ENCODE measurements around the gene COL6A3. TPM values are rescaled to one million over a fixed set of nuclear protein-coding genes. Genes with fewer than 3 reads are reported as not detected.

COL6A3 gene
- total RNA-seq, 1 experiment from 2014 or later = 1.2 TPM

- TF ChIP-seq EZH2phosphoT487 (IDR thresholded peaks at IDR 0.05; ENCODE audit: borderline replicate concordance) (no peak), REST (IDR thresholded peaks at IDR 0.05; ENCODE audit: low read depth) (no peak), MAX (IDR thresholded peaks at IDR 0.05) (no peak), POLR2A (IDR thresholded peaks at IDR 0.05; ENCODE audit: borderline replicate concordance, extremely low read depth, insufficient read depth, insufficient read length) (no peak), CEBPB (IDR thresholded peaks at IDR 0.05; ENCODE audit: low read depth) (no peak), ZFX (IDR thresholded peaks at IDR 0.05) (no peak), CBX3 (IDR thresholded peaks at IDR 0.05; ENCODE audit: low read depth) (no peak), SRF (IDR thresholded peaks at IDR 0.05; ENCODE audit: low read depth) (no peak), POLR2AphosphoS5 (IDR thresholded peaks at IDR 0.05; ENCODE audit: low read depth, low read length) (no peak), CTCF (IDR thresholded peaks at IDR 0.05 in 2 of 3, conservative IDR thresholded peaks at IDR 0.05 in 1 of 3; ENCODE audit: borderline replicate concordance in 1 of 3, insufficient read depth in 1 of 3, low read depth in 2 of 3, low read length in 2 of 3) (no peak), JUND (IDR thresholded peaks at IDR 0.05) (no peak), ZNF274 (IDR thresholded peaks at IDR 0.05; ENCODE audit: low read depth, low read length) (no peak), SIN3A (IDR thresholded peaks at IDR 0.05; ENCODE audit: low read depth) (no peak), FOSL1 (IDR thresholded peaks at IDR 0.05; ENCODE audit: low read depth) (no peak), ELF1 (IDR thresholded peaks at IDR 0.05; ENCODE audit: borderline replicate concordance, low read depth) (no peak)
- no peak for ATAC-seq
- H3K9me3 ChIP-seq (ENCODE audit: control insufficient read depth in 1 of 2, insufficient read depth in 1 of 2, low read depth in 1 of 2, low read length in 2 of 2) = no peaks in the 10 kb centered on the region
- H3K4me2 ChIP-seq (ENCODE audit: low read length) = no peak overlapping the region
- no peak overlapping the region for H3K27ac ChIP-seq (ENCODE audit: low read depth, low read length)
- no peak for DNase-seq (ENCODE audit: low read depth, low spot score)
- ChIA-PET RAD21 (ENCODE audit: low non-redundant PET in 1 of 2, low total read pairs in 2 of 2, uncharacterized antibody in 2 of 2, unreplicated experiment in 2 of 2) (no interaction called here), CTCF (no interaction called here), POLR2A (no interaction called here)
- H3K9me2 ChIP-seq (ENCODE audit: insufficient read depth) = no peaks in the 10 kb centered on the region
- H3K27me3 ChIP-seq (ENCODE audit: insufficient read depth, low read length) = no peaks in the 10 kb centered on the region
- no peak overlapping the region for H2AFZ ChIP-seq (ENCODE audit: low read depth, low read length, poor library complexity, severe bottlenecking)
- H3K79me2 ChIP-seq (ENCODE audit: insufficient read depth, low read length) = no peaks in the 10 kb centered on the region
- H3K4me3 ChIP-seq (replicated peaks in 1 of 2; ENCODE audit: low read depth in 1 of 2, low read length in 2 of 2) = no peak overlapping the region
- H3K9ac ChIP-seq (ENCODE audit: low read length) = no peak overlapping the region
- intact Hi-C loops (cut with micrococcal nuclease) = no loop called here
- H3K36me3 ChIP-seq (ENCODE audit: control insufficient read depth in 1 of 2, insufficient read depth in 2 of 2, low read length in 2 of 2) = no peaks in the 10 kb centered on the region
- BruUV-seq (replicated peaks) = no TSS peak
- no peaks in the 10 kb centered on the region for H4K20me1 ChIP-seq (ENCODE audit: insufficient read depth)
- H3K4me1 ChIP-seq (ENCODE audit: control insufficient read depth in 1 of 2, insufficient read depth in 2 of 2, low read length in 2 of 2) = no peaks in the 10 kb centered on the region
Observed at GRCh38 chr2:237448171-237448570, 34.2 kb upstream of the COL6A3 start.
